A549 treated with Hydrocortisone at 1 μM for 4 hours (cell line): ENCODE measurements around the gene PIGM. TPM values are rescaled to one million over a fixed set of nuclear protein-coding genes. Genes with fewer than 3 reads are reported as not detected.

Experiments used
- total RNA-seq: library from RNA; stranded (reverse); fragments of 200-300 nt; extraction: Qiagen RNA extraction; gene quantifications from 5 replicates; pipeline ENCODE4 v1.2.3, GENCODE V29; 2022

The PIGM gene
- 3.7 to 5.7 TPM (median 4.3 TPM) in 5 replicates for total RNA-seq

DNA sequence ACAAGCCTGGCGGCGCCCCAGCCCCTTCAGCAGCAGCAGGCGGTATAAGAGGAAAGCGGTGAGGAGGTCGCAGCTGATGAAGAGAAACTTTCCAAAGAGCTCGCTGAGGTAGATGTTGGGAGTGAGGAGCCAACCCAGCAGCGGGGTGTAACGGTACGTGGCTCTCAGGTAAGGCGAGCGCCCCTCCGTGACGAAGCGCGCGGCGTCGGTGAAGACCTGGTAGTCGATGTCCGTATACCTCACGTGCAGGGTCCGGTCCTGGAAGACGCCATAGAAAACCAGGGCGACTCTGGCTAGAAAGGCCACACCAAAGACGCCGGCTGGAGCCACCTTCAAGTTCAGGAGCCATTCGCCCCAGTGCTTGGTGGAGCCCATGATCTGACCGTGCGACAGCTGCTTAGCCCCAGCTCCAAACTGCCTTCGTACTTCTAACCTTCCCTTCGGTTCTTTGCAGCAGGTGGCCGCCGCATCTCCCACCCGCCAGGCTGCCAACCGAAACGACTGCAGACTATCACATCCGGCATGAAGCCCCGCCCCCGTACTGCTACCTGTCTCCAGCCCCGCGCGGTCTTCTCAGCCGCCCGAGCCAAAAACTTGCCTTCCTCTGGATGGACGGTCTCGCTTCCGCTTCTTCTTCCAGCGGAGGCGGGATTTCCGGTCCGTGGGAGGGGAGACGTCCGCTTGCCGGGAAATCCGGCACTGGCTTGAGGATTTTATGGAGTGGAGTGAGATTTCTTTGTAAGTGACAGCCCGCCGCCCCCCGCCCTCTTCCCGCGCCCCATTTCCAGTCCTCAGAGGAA lies at the start of gene PIGM:
Gene PIGM (minus strand): TSS at position 626 of the 800 bp plus-strand sequence. CDS start 251 bp downstream, at position 375.

DNA sequence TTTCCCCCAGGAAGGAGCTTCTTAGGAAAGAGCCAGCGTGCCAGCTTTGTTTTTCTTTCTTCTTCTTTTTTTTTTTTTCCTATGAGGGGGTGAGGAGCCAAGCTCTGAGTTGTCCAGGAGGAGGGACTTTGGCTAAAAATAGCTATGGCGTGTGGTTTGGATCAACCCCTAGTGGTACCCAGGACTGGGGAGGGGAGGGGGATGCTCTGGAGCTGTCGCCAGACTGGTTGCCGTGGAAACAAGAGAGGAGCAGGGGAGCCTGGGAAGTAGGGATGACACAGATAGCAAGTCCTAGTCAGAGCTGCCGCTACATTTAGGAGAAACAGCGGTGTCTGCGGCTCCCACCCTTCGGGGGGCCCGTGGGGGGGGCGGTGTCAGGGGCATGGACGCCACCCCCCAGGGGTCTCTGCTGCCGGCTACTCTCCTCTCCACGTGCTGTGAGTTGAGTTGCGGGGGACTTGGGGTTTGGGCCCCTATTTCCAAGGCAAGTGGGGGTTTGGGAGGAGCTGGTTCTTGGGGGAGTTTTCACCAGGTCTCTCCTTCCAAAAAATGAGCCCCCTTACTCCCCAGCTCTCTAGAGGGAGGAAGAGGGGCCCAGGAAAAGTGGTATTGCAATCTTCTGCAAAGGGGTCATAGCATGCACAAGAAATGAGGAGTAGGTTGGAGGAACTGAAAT lies 49.6 kb upstream of the PIGM start, which contains the start of gene KCNJ9:
Gene KCNJ9 (plus strand): TSS at position 278 of the 676 bp plus-strand sequence. CDS start 2,493 bp downstream, outside the sequence.

DNA sequence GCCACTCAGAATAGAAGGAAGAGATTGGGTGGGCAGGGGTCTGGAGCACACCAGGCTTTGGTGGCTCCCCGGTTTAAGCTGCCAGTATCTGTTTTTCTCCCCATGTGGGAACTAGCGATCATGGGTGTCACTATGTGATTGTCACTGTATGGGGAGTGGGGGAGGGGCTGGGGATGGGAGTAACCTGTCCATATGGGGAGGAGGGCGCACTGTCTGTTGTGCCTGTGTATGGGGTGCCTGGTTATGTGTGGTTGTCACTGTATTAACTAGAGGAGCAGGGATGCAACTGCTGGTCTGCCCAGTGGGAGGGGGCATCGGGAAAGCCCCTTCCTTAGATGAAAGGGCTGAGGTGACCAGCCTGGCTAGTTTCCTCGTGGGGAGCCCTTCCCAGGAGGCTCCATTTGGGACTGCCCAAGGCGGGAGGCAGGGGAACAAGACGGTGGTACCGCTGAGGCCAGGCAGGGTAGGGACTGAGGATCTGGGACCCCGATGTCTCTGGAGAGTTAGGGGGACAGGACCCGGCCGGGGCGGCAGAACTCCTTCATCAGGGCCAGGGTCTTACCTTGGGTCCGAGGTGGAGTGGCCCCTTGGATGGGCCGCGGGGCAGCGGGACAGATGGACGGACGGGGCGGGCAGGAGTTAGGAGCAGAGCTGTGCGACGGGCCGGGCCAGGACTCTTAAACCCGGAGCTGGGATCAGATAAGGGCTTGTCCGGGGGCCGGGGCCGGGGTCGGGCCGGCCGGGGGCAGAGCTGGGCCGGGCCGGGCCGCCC lies 37.9 kb upstream of the PIGM start, which contains the start of gene KCNJ10:
Gene KCNJ10 (minus strand): TSS at position 701 of the 772 bp plus-strand sequence. CDS start 27,628 bp downstream, outside the sequence.

Other genes starting within 250 kb of the PIGM start
- gene FCRL6, start 229.6 kb downstream of the PIGM start, total RNA-seq: not detected in 5 replicates
- gene SLAMF8, start 205.1 kb downstream of the PIGM start, total RNA-seq: 0.08 to 0.20 TPM (median 0.15 TPM) in 5 replicates
- gene VSIG8, start 169.3 kb downstream of the PIGM start, total RNA-seq: 0.08 to 0.15 TPM in 2 of 5 replicates, not detected in the others
- gene CFAP45, start 131.8 kb downstream of the PIGM start, total RNA-seq: 0.41 to 0.83 TPM (median 0.59 TPM) in 5 replicates
- gene TAGLN2, start 106.5 kb downstream of the PIGM start, total RNA-seq: 973 to 1,035 TPM (median 1,022 TPM) in 5 replicates
- gene IGSF9, start 86.4 kb downstream of the PIGM start, total RNA-seq: 0.11 to 0.25 TPM (median 0.14 TPM) in 5 replicates
- 0.22 to 0.68 TPM (median 0.56 TPM) in 5 replicates for gene SLAMF9, start 77.8 kb downstream of the PIGM start, total RNA-seq
- gene KCNJ10, start 38.2 kb upstream of the PIGM start, total RNA-seq: not detected in 5 replicates
- gene KCNJ9, start 49.5 kb upstream of the PIGM start, total RNA-seq: not detected in 5 replicates
- 7.2 to 10.3 TPM (median 8.8 TPM) in 5 replicates for gene IGSF8, start 66.6 kb upstream of the PIGM start, total RNA-seq
- 0.06 to 0.20 TPM (median 0.09 TPM) in 5 replicates for gene ATP1A2, start 83.8 kb upstream of the PIGM start, total RNA-seq
- not detected in 5 replicates for gene ATP1A4, start 119.6 kb upstream of the PIGM start, total RNA-seq
- gene CASQ1, start 158.6 kb upstream of the PIGM start, total RNA-seq: 0.08 TPM in 1 of 5 replicates, not detected in the others
- 166 to 210 TPM (median 183 TPM) in 5 replicates for gene PEA15, start 173.4 kb upstream of the PIGM start, total RNA-seq
- gene DCAF8, start 230.6 kb upstream of the PIGM start, total RNA-seq: 44.4 to 51.6 TPM (median 47.5 TPM) in 5 replicates